ENCODE measurements around the gene UGT2B17.
"Not testable (repeated sequence)": the region's sequence is repeated elsewhere in the genome, so short reads cannot be mapped to it uniquely, and the experiment has no call there.

UGT2B17 gene

GRCh38 chr4:68569466-68570121 is 6.5 kb downstream of the UGT2B17 start:
- DNase-seq (ENCODE audit: low read depth, low spot score): no peak

- DNase-seq (ENCODE audit: low read depth, low spot score): not testable (repeated sequence)
Measured at GRCh38 chr4:68569036-68569435, 7.1 kb downstream of the UGT2B17 start.

GRCh38 chr4:68568535-68568934 is 7.6 kb downstream of the UGT2B17 start:
- not testable (repeated sequence) for DNase-seq (ENCODE audit: low read depth, low spot score)

GRCh38 chr4:68566364-68566763 is 9.8 kb downstream of the UGT2B17 start:
- DNase-seq (ENCODE audit: low read depth, low spot score): not testable (repeated sequence)

- DNase-seq (ENCODE audit: low read depth, low spot score): not testable (repeated sequence)
Measured at GRCh38 chr4:68565082-68565481, 11.0 kb downstream of the UGT2B17 start.

- not testable (repeated sequence) for DNase-seq (ENCODE audit: low read depth, low spot score)
Measured at GRCh38 chr4:68560364-68561070, 15.6 kb downstream of the UGT2B17 start.

- DNase-seq (ENCODE audit: low read depth, low spot score): not testable (repeated sequence)
Measured at GRCh38 chr4:68553830-68554229, 22.3 kb downstream of the UGT2B17 start.

GRCh38 chr4:68552818-68553811 is 23.0 kb downstream of the UGT2B17 start:
- DNase-seq (ENCODE audit: low read depth, low spot score): not testable (repeated sequence)

GRCh38 chr4:68542742-68543141 is 33.4 kb downstream of the UGT2B17 start:
- not testable (repeated sequence) for DNase-seq (ENCODE audit: low read depth, low spot score)

- no peak for DNase-seq (ENCODE audit: low read depth, low spot score)
Measured at GRCh38 chr4:68536375-68536774, 39.7 kb downstream of the UGT2B17 start.

GRCh38 chr4:68535974-68536373 is 40.1 kb downstream of the UGT2B17 start:
- no peak for DNase-seq (ENCODE audit: low read depth, low spot score)

- not testable (repeated sequence) for DNase-seq (ENCODE audit: low read depth, low spot score)
Measured at GRCh38 chr4:68522232-68522631, 53.9 kb downstream of the UGT2B17 start.

- DNase-seq (ENCODE audit: low read depth, low spot score): no peak
Measured at GRCh38 chr4:68520985-68521384, 55.1 kb downstream of the UGT2B17 start.

GRCh38 chr4:68518889-68519288 is 57.2 kb downstream of the UGT2B17 start:
- DNase-seq (ENCODE audit: low read depth, low spot score): no peak

- DNase-seq (ENCODE audit: low read depth, low spot score): not testable (repeated sequence)
Measured at GRCh38 chr4:68505452-68505851, 70.7 kb downstream of the UGT2B17 start.

GRCh38 chr4:68504836-68505235 is 71.3 kb downstream of the UGT2B17 start:
- DNase-seq (ENCODE audit: low read depth, low spot score): not testable (repeated sequence)

- not testable (repeated sequence) for DNase-seq (ENCODE audit: low read depth, low spot score)
Measured at GRCh38 chr4:68503462-68503861, 72.7 kb downstream of the UGT2B17 start.

- no peak for DNase-seq (ENCODE audit: low read depth, low spot score)
Measured at GRCh38 chr4:68499021-68499420, 77.1 kb downstream of the UGT2B17 start.

- DNase-seq (ENCODE audit: low read depth, low spot score): peak; percentile 40
Measured at GRCh38 chr4:68498413-68499007, 77.6 kb downstream of the UGT2B17 start.

- DNase-seq (ENCODE audit: low read depth, low spot score): no peak
Measured at GRCh38 chr4:68494688-68495087, 81.4 kb downstream of the UGT2B17 start.

- DNase-seq (ENCODE audit: low read depth, low spot score): no peak
Measured at GRCh38 chr4:68490826-68491457, 85.2 kb downstream of the UGT2B17 start.

All from smooth muscle cell of the brain vasculature (primary cell).